SU-DHL-6 (cell line): ENCODE measurements around the gene TSHZ2.

Source experiments
- H2AFZ ChIP-seq: fragments of 200-600 bp; sonication (generic); 2 replicates; pipeline ENCODE4 v1.6.1; 2014; ENCODE audit warnings: low read depth, mild to moderate bottlenecking, moderate library complexity, mixed read lengths, antibody characterized with exemption, low read length; ENCODE audit not compliant: severe bottlenecking
- H3F3A ChIP-seq: fragments of 200-600 bp; shearing (Covaris generic); 2 replicates; pipeline ENCODE4 v1.6.0; 2016; ENCODE audit warnings: antibody characterized with exemption, mild to moderate bottlenecking; ENCODE audit not compliant: insufficient read depth
- H3K27ac ChIP-seq: fragments of 200-600 bp; sonication (generic); 2 replicates; pipeline ENCODE4 v1.5.1; 2016; ENCODE audit warnings: low read depth, mild to moderate bottlenecking, low read length, moderate library complexity, mixed read lengths
- H3K27me3 ChIP-seq: fragments of 200-600 bp; sonication (generic), shearing (Covaris generic); 2 replicates; pipeline ENCODE4 v1.6.0; 2014; ENCODE audit warnings: mild to moderate bottlenecking, low read length
- H3K36me3 ChIP-seq: fragments of 200-600 bp; sonication (generic); 2 replicates; pipeline ENCODE4 v1.6.1; 2014; ENCODE audit warnings: mild to moderate bottlenecking, low read length, mixed read lengths
- H3K4me2 ChIP-seq: fragments of 300-600, 200-600 bp; shearing (Covaris generic), sonication (generic); 2 replicates; pipeline ENCODE4 v1.6.0; 2014; ENCODE audit warnings: low read length, low read depth, mild to moderate bottlenecking; ENCODE audit not compliant: poor library complexity, severe bottlenecking
- H3K4me3 ChIP-seq: fragments of 200-600 bp; sonication (generic); 2 replicates; pipeline ENCODE4 v1.5.1; 2014; ENCODE audit warnings: antibody characterized with exemption, low read length, mild to moderate bottlenecking, mixed read lengths; ENCODE audit not compliant: insufficient read depth, poor library complexity, severe bottlenecking
- H3K79me2 ChIP-seq: fragments of 200-600 bp; sonication (generic); 2 replicates; pipeline ENCODE4 v1.6.1; 2014; ENCODE audit warnings: mild to moderate bottlenecking, low read length, moderate library complexity; ENCODE audit not compliant: insufficient read depth
- H3K9ac ChIP-seq: fragments of 200-600 bp; sonication (generic); 2 replicates; pipeline ENCODE4 v1.7.0; 2014; ENCODE audit warnings: mild to moderate bottlenecking, low read length
- H3K9me2 ChIP-seq: fragments of 200-600 bp; sonication (generic); replicated peaks from 2 replicates; pipeline ENCODE4 v1.6.1; 2014; ENCODE audit warnings: low read length; ENCODE audit not compliant: insufficient read depth
- H3K9me3 ChIP-seq: fragments of 200-600 bp; sonication (generic); 2 replicates; pipeline ENCODE4 v1.6.1; 2014; ENCODE audit warnings: low read length, mixed read lengths; ENCODE audit not compliant: insufficient read depth
- H4K20me1 ChIP-seq: fragments of 200-600 bp; sonication (generic); 2 replicates; pipeline ENCODE4 v1.6.1; 2014; ENCODE audit warnings: low read depth, mild to moderate bottlenecking, antibody characterized with exemption, low read length, moderate library complexity, mixed read lengths
- EZH2phosphoT487 ChIP-seq: fragments of 200-600 bp; sonication (generic), shearing (Covaris generic); conservative IDR thresholded peaks from 2 replicates; pipeline ENCODE4 v1.6.1; 2018; ENCODE audit warnings: mild to moderate bottlenecking, antibody characterized with exemption, low read length, moderate library complexity, mixed read lengths
- TF ChIP-seq, protein P1 (sequence below): fragments of 200-600 bp; sonication (generic); IDR thresholded peaks from one replicate; pipeline ENCODE4 v1.5.1; 2017; ENCODE audit warnings: antibody characterized with exemption, mild to moderate bottlenecking, low read length, moderate library complexity; ENCODE audit not compliant: insufficient read depth, poor library complexity, severe bottlenecking

Gene TSHZ2

DNA sequence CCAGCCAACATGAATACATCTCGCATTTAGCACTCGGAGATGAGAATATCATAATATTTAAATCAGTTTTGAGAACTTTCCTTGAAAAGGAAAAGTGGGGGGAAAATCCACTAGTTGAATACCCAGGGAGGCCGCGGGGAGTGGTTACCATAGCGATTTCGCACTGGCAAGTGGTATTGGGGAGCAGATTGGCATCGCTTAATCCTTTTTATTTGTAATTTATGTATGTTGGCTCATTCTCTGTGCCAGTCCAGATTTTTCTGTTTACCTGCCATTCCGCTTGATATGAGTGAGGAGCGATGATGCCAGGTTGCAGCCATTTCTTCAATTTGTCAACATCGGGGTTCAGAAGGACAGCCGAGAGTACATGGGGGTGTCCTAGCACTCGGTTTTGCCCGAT, 329.7 kb downstream of the TSHZ2 start:
- no peaks in the 10 kb centered on the region for H3K79me2 ChIP-seq
- no peak overlapping the region for H2AFZ ChIP-seq
- TF ChIP-seq, protein P1, sequence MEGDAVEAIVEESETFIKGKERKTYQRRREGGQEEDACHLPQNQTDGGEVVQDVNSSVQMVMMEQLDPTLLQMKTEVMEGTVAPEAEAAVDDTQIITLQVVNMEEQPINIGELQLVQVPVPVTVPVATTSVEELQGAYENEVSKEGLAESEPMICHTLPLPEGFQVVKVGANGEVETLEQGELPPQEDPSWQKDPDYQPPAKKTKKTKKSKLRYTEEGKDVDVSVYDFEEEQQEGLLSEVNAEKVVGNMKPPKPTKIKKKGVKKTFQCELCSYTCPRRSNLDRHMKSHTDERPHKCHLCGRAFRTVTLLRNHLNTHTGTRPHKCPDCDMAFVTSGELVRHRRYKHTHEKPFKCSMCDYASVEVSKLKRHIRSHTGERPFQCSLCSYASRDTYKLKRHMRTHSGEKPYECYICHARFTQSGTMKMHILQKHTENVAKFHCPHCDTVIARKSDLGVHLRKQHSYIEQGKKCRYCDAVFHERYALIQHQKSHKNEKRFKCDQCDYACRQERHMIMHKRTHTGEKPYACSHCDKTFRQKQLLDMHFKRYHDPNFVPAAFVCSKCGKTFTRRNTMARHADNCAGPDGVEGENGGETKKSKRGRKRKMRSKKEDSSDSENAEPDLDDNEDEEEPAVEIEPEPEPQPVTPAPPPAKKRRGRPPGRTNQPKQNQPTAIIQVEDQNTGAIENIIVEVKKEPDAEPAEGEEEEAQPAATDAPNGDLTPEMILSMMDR, result no peak
- no peak for TF ChIP-seq EZH2phosphoT487
- H3K27me3 ChIP-seq, result no peaks in the 10 kb centered on the region
- no peaks in the 10 kb centered on the region for H3K9me2 ChIP-seq
- H3K9ac ChIP-seq, result no peak overlapping the region
- H3F3A ChIP-seq, result no peaks in the 10 kb centered on the region
- H4K20me1 ChIP-seq, result no peaks in the 10 kb centered on the region
- H3K9me3 ChIP-seq, result no peaks in the 10 kb centered on the region
- H3K27ac ChIP-seq, result no peak overlapping the region
- H3K36me3 ChIP-seq, result no peaks in the 10 kb centered on the region
- H3K4me2 ChIP-seq, result no peak overlapping the region
- H3K4me3 ChIP-seq, result no peak overlapping the region

DNA sequence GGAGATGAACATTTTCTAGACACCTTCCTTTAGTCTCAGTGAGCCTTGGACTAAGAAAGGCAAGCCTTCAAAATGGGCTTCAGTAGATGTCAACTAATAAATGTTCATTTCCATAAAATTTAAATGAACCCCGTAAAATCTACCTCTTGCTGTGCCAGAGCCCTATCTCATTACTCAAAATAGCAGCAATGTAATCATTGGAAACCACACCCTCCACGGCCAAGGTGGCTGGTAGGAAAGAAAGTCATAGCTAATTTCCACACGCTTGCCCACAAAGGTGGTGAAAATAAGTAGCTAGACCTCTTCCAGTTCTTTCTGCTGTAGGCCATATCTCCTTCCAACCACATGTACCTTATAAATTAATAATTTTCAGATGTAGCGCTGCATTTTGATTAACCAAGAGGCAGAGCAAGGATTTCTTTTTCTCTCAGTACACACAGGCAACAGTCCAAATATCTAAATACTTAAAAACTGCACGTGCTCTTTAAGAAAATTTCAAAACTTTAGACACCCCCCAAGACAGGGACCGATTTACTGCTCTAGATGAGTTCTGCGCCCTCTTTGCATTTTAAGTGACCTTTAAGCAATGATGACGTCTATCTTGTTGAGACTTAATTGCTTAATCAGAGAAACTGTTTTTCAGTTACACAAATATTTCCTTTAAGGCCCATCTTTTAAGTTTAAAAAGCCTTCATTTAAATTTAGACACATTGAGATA, 330.7 kb downstream of the TSHZ2 start:
- H3K9me2 ChIP-seq, result no peaks in the 10 kb centered on the region
- no peaks in the 10 kb centered on the region for H4K20me1 ChIP-seq
- no peaks in the 10 kb centered on the region for H3K27me3 ChIP-seq
- H3K4me2 ChIP-seq, result no peak overlapping the region
- no peaks in the 10 kb centered on the region for H3K79me2 ChIP-seq
- no peak overlapping the region for H3K27ac ChIP-seq
- no peak for TF ChIP-seq EZH2phosphoT487
- TF ChIP-seq, protein P1, result no peak
- H3K9me3 ChIP-seq, result no peaks in the 10 kb centered on the region
- H2AFZ ChIP-seq, result no peak overlapping the region
- no peak overlapping the region for H3K4me3 ChIP-seq
- no peaks in the 10 kb centered on the region for H3F3A ChIP-seq
- no peak overlapping the region for H3K9ac ChIP-seq
- no peaks in the 10 kb centered on the region for H3K36me3 ChIP-seq

DNA sequence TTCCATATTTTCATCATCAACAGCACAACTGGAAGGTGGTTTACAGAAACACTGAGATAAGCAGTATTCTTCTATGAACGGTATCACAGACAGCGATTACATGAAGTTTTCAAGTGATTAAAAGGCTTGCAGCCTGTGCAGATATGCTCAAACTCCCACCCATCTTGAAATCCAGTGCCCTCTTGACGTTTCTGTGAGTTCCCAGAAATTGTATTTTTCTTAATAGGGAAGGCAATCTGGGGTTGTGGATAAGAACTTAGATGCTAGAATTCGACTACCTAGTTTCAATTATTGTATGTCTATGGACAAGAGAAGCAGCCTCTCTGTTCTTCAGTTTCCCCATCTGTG, 331.2 kb downstream of the TSHZ2 start:
- no peaks in the 10 kb centered on the region for H3K27me3 ChIP-seq
- H4K20me1 ChIP-seq, result no peaks in the 10 kb centered on the region
- H3K9me2 ChIP-seq, result no peaks in the 10 kb centered on the region
- no peak overlapping the region for H3K4me3 ChIP-seq
- H3F3A ChIP-seq, result no peaks in the 10 kb centered on the region
- no peaks in the 10 kb centered on the region for H3K79me2 ChIP-seq
- H2AFZ ChIP-seq, result no peak overlapping the region
- H3K4me2 ChIP-seq, result no peak overlapping the region
- no peaks in the 10 kb centered on the region for H3K36me3 ChIP-seq
- no peaks in the 10 kb centered on the region for H3K9me3 ChIP-seq
- H3K9ac ChIP-seq, result no peak overlapping the region
- no peak overlapping the region for H3K27ac ChIP-seq
- TF ChIP-seq EZH2phosphoT487, result no peak
- TF ChIP-seq, protein P1, result no peak
